Esophagus muscularis mucosa (tissue), 4 donors: Measurements from ENCODE around the gene ADCYAP1R1. TPM values are rescaled to one million over a fixed set of nuclear protein-coding genes. Genes with fewer than 3 reads are reported as not detected.

Source experiments
- DNase-seq: peaks from one replicate; pipeline ENCODE4 v3.0.0-alpha.2; 2017; ENCODE audit errors: extremely low spot score
- H3K27ac ChIP-seq, 4 donors: fragments of 200-600 bp; sonication (generic); replicated peaks in 1 of 4; 1 replicate in 3 of 4; 2 replicates in 1 of 4; pipeline ENCODE4 v1.5.1; 2016 to 2019; ENCODE audit warnings: mild to moderate bottlenecking in 1 of 4
- H3K27me3 ChIP-seq, 4 donors: fragments of 200-600 bp; sonication (generic); one replicate each; pipeline versions ENCODE4 v1.5.1 to v1.6.0; 2016 to 2019
- H3K36me3 ChIP-seq, 4 donors: fragments of 200-600 bp; sonication (generic); one replicate each; pipeline ENCODE4 v1.5.1; 2016 to 2019
- H3K4me1 ChIP-seq, 4 donors: fragments of 200-600 bp; sonication (generic); one replicate each; pipeline ENCODE4 v1.5.1; 2016 to 2019
- H3K4me3 ChIP-seq, 4 donors: fragments of 200-600 bp; sonication (generic); 1 replicate in 2 of 4; 2 replicates in 2 of 4; pipeline ENCODE4 v1.5.1; 2016 to 2019; ENCODE audit warnings: mild to moderate bottlenecking in 4 of 4, moderate library complexity in 1 of 4
- H3K9me3 ChIP-seq, 4 donors: fragments of 200-600 bp; sonication (generic); 1 replicate in 3 of 4; 2 replicates in 1 of 4; pipeline ENCODE4 v1.5.1; 2016 to 2019
- CTCF ChIP-seq, 3 experiments: fragments of 200-600 bp in 2 of 3; fragments of 450-650 bp in 1 of 3; sonication (generic) in 2 of 3; IDR thresholded peaks; one replicate each; pipeline ENCODE4 v1.5.1; 2017 to 2019; ENCODE audit warnings: antibody characterized with exemption in 3 of 3, mild to moderate bottlenecking in 2 of 3, moderate library complexity in 1 of 3
- EP300 ChIP-seq: sonication (generic); formaldehyde crosslinking; IDR thresholded peaks from one replicate; pipeline ENCODE4 v1.6.1; 2017; ENCODE audit warnings: antibody characterized with exemption
- POLR2A ChIP-seq: fragments of 450-650 bp; IDR thresholded peaks from one replicate; pipeline ENCODE4 v1.6.1; 2017; ENCODE audit warnings: antibody characterized with exemption, moderate library complexity, mild to moderate bottlenecking, low read depth
- POLR2AphosphoS5 ChIP-seq, 2 donors: sonication (generic); formaldehyde crosslinking; IDR thresholded peaks; one replicate each; pipeline ENCODE4 v1.6.1; 2017; ENCODE audit warnings: antibody characterized with exemption in 2 of 2
- WGBS: methylation state at CpG from one replicate; pipeline ENCODE4 v1.1.5; 2018; 5-methylcytosine and 5-hydroxymethylcytosine counted together
- intact Hi-C: fragments of 100-400 bp; cut with DNase I; formaldehyde crosslinking; loops from one replicate; pipeline ENCODE4 v1.15.1; 2023
- total RNA-seq, 4 donors: library from RNA; depleted of rRNA; stranded (reverse); fragments of >200 nt; gene quantifications; one replicate each; pipeline versions ENCODE4 v1.1.0 to v1.2.1, GENCODE V29; 2016

ADCYAP1R1 gene
- total RNA-seq, 4 donors from 2014 or later = 10.2 to 35.3 (median 25.7) TPM

- no peaks in the 10 kb centered on the region for H3K36me3 ChIP-seq
- WGBS = 79% methylated on average over 2 of the region's 2 CpGs
- H3K9me3 ChIP-seq = no peaks in the 10 kb centered on the region
- H3K27ac ChIP-seq = no peak overlapping the region
- no peak overlapping the region for H3K4me3 ChIP-seq
- TF ChIP-seq EP300 (no peak), CTCF (IDR thresholded peaks at IDR 0.05) (no peak), POLR2A (no peak), POLR2AphosphoS5 (IDR thresholded peaks at IDR 0.05) (no peak)
- no peak for DNase-seq
- H3K4me1 ChIP-seq = peaks cover 0 to 14% (median 12%) of the 10 kb centered on the region in 4 donors
- intact Hi-C loops = loop anchor here (2.0 kb wide), 1 partner anchor 323 kb away; no protein-coding TSS in a partner anchor
- H3K27me3 ChIP-seq = peaks cover 0 to 8% (median 0%) of the 10 kb centered on the region in 4 donors
Measured at GRCh38 chr7:31123726-31124125, 71.6 kb downstream of the ADCYAP1R1 start.

GRCh38 chr7:31125171-31125570 is 73.1 kb downstream of the ADCYAP1R1 start:
- peaks cover 0 to 10% (median 0%) of the 10 kb centered on the region in 4 donors for H3K27me3 ChIP-seq
- intact Hi-C loops = no loop called here
- no peaks in the 10 kb centered on the region for H3K36me3 ChIP-seq
- H3K4me3 ChIP-seq = no peak overlapping the region
- no peaks in the 10 kb centered on the region for H3K9me3 ChIP-seq
- 88% methylated on average over 4 of the region's 4 CpGs for WGBS
- no peak overlapping the region for H3K27ac ChIP-seq
- peaks cover 0 to 14% (median 12%) of the 10 kb centered on the region in 4 donors for H3K4me1 ChIP-seq
- DNase-seq = peak; percentile 66
- TF ChIP-seq EP300 = no peak
- no peak for TF ChIP-seq POLR2AphosphoS5 (IDR thresholded peaks at IDR 0.05)

- peaks cover 0 to 10% (median 0%) of the 10 kb centered on the region in 4 donors for H3K27me3 ChIP-seq
- H3K9me3 ChIP-seq = no peaks in the 10 kb centered on the region
- TF ChIP-seq POLR2A = no peak
- TF ChIP-seq CTCF (IDR thresholded peaks at IDR 0.05) = no peak
- TF ChIP-seq EP300 = no peak
- TF ChIP-seq POLR2AphosphoS5 (IDR thresholded peaks at IDR 0.05) = no peak
- DNase-seq = no peak
- 82% methylated on average over 1 of the region's 1 CpG for WGBS
- H3K4me3 ChIP-seq = no peak overlapping the region
- intact Hi-C loops = no loop called here
- no peak overlapping the region for H3K27ac ChIP-seq
- H3K36me3 ChIP-seq = no peaks in the 10 kb centered on the region
- H3K4me1 ChIP-seq = peaks cover 0 to 11% (median 10%) of the 10 kb centered on the region in 4 donors
Measured at GRCh38 chr7:31126976-31127375, 74.9 kb downstream of the ADCYAP1R1 start.

GRCh38 chr7:31129067-31129466 is 77.0 kb downstream of the ADCYAP1R1 start:
- WGBS = 88% methylated on average over 3 of the region's 3 CpGs
- Histone ChIP-seq H3K4me3 (no peak overlapping the region), H3K36me3 (no peaks in the 10 kb centered on the region), H3K9me3 (no peaks in the 10 kb centered on the region), H3K4me1 (no peaks in the 10 kb centered on the region), H3K27me3 (peaks cover 0 to 10% (median 0%) of the 10 kb centered on the region in 4 donors), H3K27ac (no peak overlapping the region)
- intact Hi-C loops = no loop called here
- peak; percentile 90 for DNase-seq
- TF ChIP-seq CTCF (IDR thresholded peaks at IDR 0.05) = no peak
- no peak for TF ChIP-seq EP300
- TF ChIP-seq POLR2A = no peak
- TF ChIP-seq POLR2AphosphoS5 (IDR thresholded peaks at IDR 0.05) = no peak

- intact Hi-C loops = no loop called here
- no peak overlapping the region for H3K27ac ChIP-seq
- DNase-seq = peak; percentile 77
- peaks cover 0 to 6% (median 0%) of the 10 kb centered on the region in 4 donors for H3K4me1 ChIP-seq
- H3K4me3 ChIP-seq = no peak overlapping the region
- H3K36me3 ChIP-seq = no peaks in the 10 kb centered on the region
- 100% methylated on average over 3 of the region's 3 CpGs for WGBS
- H3K27me3 ChIP-seq = peaks cover 0 to 9% (median 0%) of the 10 kb centered on the region in 4 donors
- TF ChIP-seq CTCF (IDR thresholded peaks at IDR 0.05) = no peak
- H3K9me3 ChIP-seq = no peaks in the 10 kb centered on the region
Measured at GRCh38 chr7:31133497-31133896, 81.4 kb downstream of the ADCYAP1R1 start.
